Ascending aorta (tissue), 2 donors: ENCODE data around the gene GSPT1. TPM values are rescaled to one million over a fixed set of nuclear protein-coding genes. Genes with fewer than 3 reads are reported as not detected.

Experiments
- DNase-seq, 2 donors: peaks; one replicate each; pipeline ENCODE4 v3.0.0-alpha.2; 2019; ENCODE audit warnings: low spot score in 2 of 2
- H3K27ac ChIP-seq, 2 donors: fragments of 200-600 bp; sonication (generic); one replicate each; pipeline ENCODE4 v1.5.1; 2016 to 2017; ENCODE audit warnings: mild to moderate bottlenecking in 1 of 2
- H3K27me3 ChIP-seq: fragments of 200-600 bp; sonication (generic); one replicate; pipeline ENCODE4 v1.5.1; 2017
- H3K36me3 ChIP-seq, 2 donors: fragments of 200-600 bp; sonication (generic); one replicate each; pipeline ENCODE4 v1.5.1; 2016
- H3K4me1 ChIP-seq, 2 donors: fragments of 200-600 bp; sonication (generic); one replicate each; pipeline ENCODE4 v1.5.1; 2016 to 2017; ENCODE audit warnings: mild to moderate bottlenecking in 1 of 2
- H3K4me3 ChIP-seq, 2 donors: fragments of 200-600 bp; sonication (generic); one replicate each; pipeline ENCODE4 v1.5.1; 2016 to 2017; ENCODE audit warnings: mild to moderate bottlenecking in 1 of 2
- H3K9me3 ChIP-seq, 2 donors: fragments of 200-600 bp; sonication (generic); one replicate each; pipeline ENCODE4 v1.5.1; 2016
- intact Hi-C: fragments of 100-400 bp; cut with DNase I; formaldehyde crosslinking; loops from one replicate; pipeline ENCODE4 v1.15.1; 2023
- total RNA-seq: library from RNA; depleted of rRNA; stranded (reverse); fragments of >200 nt; gene quantifications from one replicate; pipeline ENCODE4 v1.1.0, GENCODE V29; 2016
- TF ChIP-seq, protein P1 (sequence below), 3 experiments: fragments of 200-600 bp in 2 of 3; fragments of 450-650 bp in 1 of 3; sonication (generic) in 2 of 3; IDR thresholded peaks; one replicate each; pipeline ENCODE4 v1.5.1; 2016 to 2019; ENCODE audit warnings: antibody characterized with exemption in 3 of 3, mild to moderate bottlenecking in 1 of 3, moderate library complexity in 1 of 3

GSPT1 gene
- total RNA-seq, 1 donor from 2014 or later, result 56.3 TPM

DNA sequence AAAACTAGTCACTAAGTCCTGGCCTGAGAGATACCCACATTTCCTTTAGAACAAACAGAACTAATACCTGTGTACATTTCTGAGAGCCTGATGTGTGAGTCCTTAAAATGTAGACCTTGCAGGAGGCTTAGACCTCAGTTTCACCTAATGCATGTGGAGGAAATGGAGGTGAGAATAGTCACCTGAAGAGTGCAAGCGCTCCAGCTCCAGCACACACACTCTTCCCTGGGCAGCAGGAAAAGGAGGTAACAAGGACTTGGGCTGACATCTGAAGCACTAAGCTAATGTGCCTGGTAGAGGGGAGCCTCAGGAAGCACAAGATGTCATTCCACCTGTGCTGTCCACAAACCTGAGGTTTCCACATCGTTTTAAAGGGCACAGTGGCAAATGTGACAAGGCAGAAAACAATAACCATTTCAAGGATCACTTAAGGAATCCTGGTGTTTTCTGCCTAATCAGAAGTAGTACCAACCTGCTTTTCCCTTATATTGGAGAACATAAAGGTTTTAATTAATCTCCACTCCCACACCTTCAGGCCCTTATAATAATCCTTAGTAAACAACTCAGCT, 47.3 kb downstream of the GSPT1 start:
- Histone ChIP-seq H3K4me3 (no peak overlapping the region), H3K9me3 (no peaks in the 10 kb centered on the region), H3K36me3 (peaks cover 5 to 19% of the 10 kb centered on the region in 2 donors), H3K27ac (peak overlapping the region in 1 of 2 donors; percentile 40), H3K27me3 (no peaks in the 10 kb centered on the region), H3K4me1 (peaks cover 0 to 51% of the 10 kb centered on the region in 2 donors)
- DNase-seq, result no peak
- TF ChIP-seq, protein P1, sequence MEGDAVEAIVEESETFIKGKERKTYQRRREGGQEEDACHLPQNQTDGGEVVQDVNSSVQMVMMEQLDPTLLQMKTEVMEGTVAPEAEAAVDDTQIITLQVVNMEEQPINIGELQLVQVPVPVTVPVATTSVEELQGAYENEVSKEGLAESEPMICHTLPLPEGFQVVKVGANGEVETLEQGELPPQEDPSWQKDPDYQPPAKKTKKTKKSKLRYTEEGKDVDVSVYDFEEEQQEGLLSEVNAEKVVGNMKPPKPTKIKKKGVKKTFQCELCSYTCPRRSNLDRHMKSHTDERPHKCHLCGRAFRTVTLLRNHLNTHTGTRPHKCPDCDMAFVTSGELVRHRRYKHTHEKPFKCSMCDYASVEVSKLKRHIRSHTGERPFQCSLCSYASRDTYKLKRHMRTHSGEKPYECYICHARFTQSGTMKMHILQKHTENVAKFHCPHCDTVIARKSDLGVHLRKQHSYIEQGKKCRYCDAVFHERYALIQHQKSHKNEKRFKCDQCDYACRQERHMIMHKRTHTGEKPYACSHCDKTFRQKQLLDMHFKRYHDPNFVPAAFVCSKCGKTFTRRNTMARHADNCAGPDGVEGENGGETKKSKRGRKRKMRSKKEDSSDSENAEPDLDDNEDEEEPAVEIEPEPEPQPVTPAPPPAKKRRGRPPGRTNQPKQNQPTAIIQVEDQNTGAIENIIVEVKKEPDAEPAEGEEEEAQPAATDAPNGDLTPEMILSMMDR (IDR thresholded peaks at IDR 0.05), result no peak
- intact Hi-C loops, result no loop called here

DNA sequence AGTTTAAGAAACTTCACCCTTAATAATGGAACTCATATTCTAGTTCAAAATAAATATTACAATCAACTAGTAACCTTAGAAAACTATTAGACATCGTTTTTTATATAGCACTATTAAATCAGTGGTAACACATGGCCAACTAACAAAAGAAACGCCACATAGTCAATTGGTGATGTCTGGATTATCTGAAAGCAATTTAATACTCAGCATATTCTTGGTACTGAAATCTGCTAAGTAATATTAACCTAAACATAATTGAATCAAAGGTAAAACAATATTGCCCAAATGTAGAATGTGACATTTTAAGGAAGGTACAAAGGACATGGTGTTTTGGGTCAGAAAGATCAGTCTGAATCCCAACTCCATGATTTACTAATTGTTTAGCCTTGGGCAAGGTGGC, 53.3 kb downstream of the GSPT1 start:
- DNase-seq, result no peak
- Histone ChIP-seq H3K4me1 (peaks cover 0 to 29% of the 10 kb centered on the region in 2 donors), H3K27ac (no peak overlapping the region), H3K36me3 (no peaks in the 10 kb centered on the region), H3K27me3 (no peaks in the 10 kb centered on the region), H3K9me3 (no peaks in the 10 kb centered on the region), H3K4me3 (no peak overlapping the region)
- TF ChIP-seq, protein P1 (IDR thresholded peaks at IDR 0.05), result no peak
- intact Hi-C loops, result no loop called here

DNA sequence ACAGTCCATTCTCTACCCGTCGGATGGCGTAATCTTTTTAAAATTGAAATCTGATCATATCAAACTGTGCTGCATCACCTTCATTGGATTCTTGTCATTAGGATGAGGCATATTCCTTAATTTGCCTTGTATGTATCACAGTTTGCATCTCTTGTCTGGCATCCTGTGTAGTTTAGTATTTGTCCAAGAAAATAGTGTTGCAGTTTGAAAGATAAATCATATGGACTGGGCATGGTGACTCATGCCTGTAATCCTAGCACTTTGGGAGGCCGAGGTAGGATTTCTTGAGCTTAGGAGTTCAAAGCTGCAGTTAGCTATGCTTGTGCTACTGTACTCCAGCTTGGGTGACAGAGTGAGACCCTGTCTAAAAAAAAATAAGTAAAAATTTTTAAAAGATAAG, 58.6 kb downstream of the GSPT1 start:
- no peak for DNase-seq
- intact Hi-C loops, result no loop called here
- Histone ChIP-seq H3K9me3 (no peaks in the 10 kb centered on the region), H3K4me1 (peaks cover 0 to 14% of the 10 kb centered on the region in 2 donors), H3K4me3 (no peak overlapping the region), H3K27me3 (no peaks in the 10 kb centered on the region), H3K27ac (no peak overlapping the region), H3K36me3 (no peaks in the 10 kb centered on the region)
- TF ChIP-seq, protein P1 (IDR thresholded peaks at IDR 0.05), result no peak

DNA sequence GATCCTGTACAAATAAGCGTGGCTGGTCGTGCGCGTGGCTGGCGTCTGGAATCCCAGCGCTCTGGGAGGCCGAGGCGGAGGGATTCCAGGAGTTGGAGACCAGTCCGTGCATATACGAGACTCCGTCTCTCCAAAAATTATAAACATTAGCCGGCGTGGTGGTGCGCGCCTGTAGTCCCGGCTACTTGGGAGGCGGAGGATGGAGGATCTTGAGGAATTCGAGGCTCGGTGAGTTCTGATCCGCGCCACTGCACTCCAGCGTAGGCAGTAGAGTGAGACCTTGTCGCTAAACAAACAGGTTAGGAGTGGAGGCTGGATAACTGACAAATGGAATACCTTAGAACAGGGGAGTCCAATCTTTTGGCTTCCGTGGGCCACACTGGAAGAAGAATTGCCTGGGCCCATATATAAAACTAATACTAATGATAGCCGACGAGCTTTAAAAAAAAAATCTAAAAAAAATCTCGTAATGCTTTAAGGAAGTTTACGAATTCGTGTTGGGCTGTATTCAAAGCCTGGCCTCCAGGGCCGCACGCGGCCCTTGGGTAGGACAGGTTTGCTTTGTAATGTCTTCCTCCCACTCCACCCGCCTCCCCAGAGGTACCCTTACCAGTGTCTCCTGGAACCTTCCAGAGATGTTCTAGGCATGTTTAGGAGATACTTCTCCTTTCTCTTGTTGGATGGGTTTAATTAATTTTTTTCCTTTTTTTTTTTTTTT, 63.5 kb downstream of the GSPT1 start:
- TF ChIP-seq, protein P1 (IDR thresholded peaks at IDR 0.05), result no peak
- peaks cover 0 to 24% of the 10 kb centered on the region in 2 donors for H3K4me1 ChIP-seq
- H3K36me3 ChIP-seq, result peaks cover 19 to 23% of the 10 kb centered on the region in 2 donors
- intact Hi-C loops, result loop anchor here (5.0 kb wide), 3 partner anchors 55 to 210 kb away; partner anchors contain the start of genes TXNDC11 and ZC3H7A
- DNase-seq, result no peak
- H3K9me3 ChIP-seq, result no peaks in the 10 kb centered on the region
- H3K27me3 ChIP-seq, result no peaks in the 10 kb centered on the region
- H3K27ac ChIP-seq, result peak overlapping the region; percentile 85 to 89
- H3K4me3 ChIP-seq, result peak overlapping the region; percentile 77 to 95

DNA sequence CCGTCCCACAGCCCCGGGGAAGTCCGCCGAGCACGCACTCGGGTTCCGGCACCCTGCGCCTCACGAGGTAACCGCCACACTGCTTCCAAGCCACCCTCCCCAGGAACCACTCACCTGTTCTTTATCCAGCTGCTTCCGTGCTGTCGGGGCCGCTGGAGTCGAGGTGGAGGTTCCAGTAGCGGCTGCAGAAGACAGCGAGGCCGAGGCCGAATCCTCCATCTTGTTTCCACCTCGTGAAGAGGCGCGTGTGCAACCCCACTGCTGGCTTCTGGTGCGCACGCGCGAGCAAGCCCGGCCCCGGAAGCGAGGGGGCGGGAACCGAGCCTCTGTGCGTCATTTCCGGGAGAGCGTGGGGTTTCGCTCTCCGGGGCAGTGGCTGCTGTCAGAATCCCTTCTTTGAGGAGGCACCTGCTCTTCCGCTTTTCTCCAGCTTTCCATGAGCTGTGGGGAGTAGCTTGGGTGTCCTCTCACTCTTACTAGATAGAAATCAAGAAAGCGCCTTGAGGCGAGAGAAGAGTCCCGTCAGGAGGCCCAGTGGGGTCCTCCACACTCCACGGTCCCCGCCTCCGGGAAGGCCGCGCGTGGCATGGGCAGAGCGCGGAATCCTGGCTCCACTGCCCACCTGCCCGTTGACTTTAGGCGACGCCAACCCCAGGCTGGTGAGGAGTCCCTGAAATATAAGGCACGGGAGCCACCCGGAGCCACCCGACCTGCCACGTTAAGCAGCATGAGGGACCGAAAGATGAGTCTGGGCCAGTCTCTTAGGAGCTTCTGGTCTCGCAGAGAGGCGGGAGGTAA, 64.3 kb downstream of the GSPT1 start, which contains the start of gene RSL1D1:
RSL1D1 (minus strand) TSS at position 249 of the 798 bp plus-strand sequence; CDS start at position 219, 30 bp downstream.
- H3K4me1 ChIP-seq, result peaks cover 0 to 24% of the 10 kb centered on the region in 2 donors
- H3K27ac ChIP-seq, result peak within 1 kb of the TSS; percentile 85 to 89
- intact Hi-C loops, result loop anchor here (1.0 to 5.0 kb wide), 5 partner anchors 54 to 211 kb away; partner anchors contain the start of genes SNX29, TXNDC11 and ZC3H7A
- peak within 1 kb of the TSS; percentile 77 to 95 for H3K4me3 ChIP-seq
- DNase-seq, result peak; percentile 62 to 94
- H3K36me3 ChIP-seq, result peaks cover 26 to 30% of the 10 kb centered on the region in 2 donors
- no peaks in the 10 kb centered on the region for H3K9me3 ChIP-seq
- no peaks in the 10 kb centered on the region for H3K27me3 ChIP-seq
- TF ChIP-seq, protein P1 (IDR thresholded peaks at IDR 0.05), result no peak
